HPDE6-E6E7 (cell line): ENCODE results near the gene TPRN.

Experiments
- DNase-seq: peaks from one replicate; pipeline ENCODE4 v3.0.0; 2011; ENCODE audit warnings: missing footprints; ENCODE audit errors: extremely low spot score

Gene TPRN

GRCh38 chr9:137236238-137236935 lies 35.8 kb upstream of the TPRN start:
- peak; percentile 85 for DNase-seq

- no peak for DNase-seq
These were observed 35.1 kb upstream of the TPRN start for GRCh38 chr9:137235424-137236237.

- no peak for DNase-seq
These were observed 34.4 kb upstream of the TPRN start for GRCh38 chr9:137234758-137235423.

GRCh38 chr9:137234055-137234697 lies 33.6 kb upstream of the TPRN start:
- DNase-seq = no peak

GRCh38 chr9:137233143-137233980 lies 32.8 kb upstream of the TPRN start:
- no peak for DNase-seq

GRCh38 chr9:137232510-137232909 lies 32.0 kb upstream of the TPRN start:
- no peak for DNase-seq

GRCh38 chr9:137232101-137232500 lies 31.6 kb upstream of the TPRN start:
- DNase-seq = no peak

GRCh38 chr9:137231372-137232039 lies 31.0 kb upstream of the TPRN start:
- no peak for DNase-seq

GRCh38 chr9:137230705-137231371 lies 30.3 kb upstream of the TPRN start, which contains the start of gene SLC34A3:
Gene SLC34A3, plus strand, starts transcription at chr9:137230901. Its CDS starts 802 bp downstream, at chr9:137231703.
- no peak for DNase-seq

- no peak for DNase-seq
These were observed 29.6 kb upstream of the TPRN start for GRCh38 chr9:137229903-137230704.

GRCh38 chr9:137228968-137229896 lies 28.7 kb upstream of the TPRN start:
- DNase-seq = no peak

GRCh38 chr9:137228506-137228967 lies 28.0 kb upstream of the TPRN start:
- no peak for DNase-seq

GRCh38 chr9:137227853-137228505 lies 27.4 kb upstream of the TPRN start:
- DNase-seq = no peak

GRCh38 chr9:137227054-137227852 lies 26.7 kb upstream of the TPRN start, which contains the start of gene RNF224:
Gene RNF224, plus strand, starts transcription at chr9:137227502. Its CDS starts 834 bp downstream, at chr9:137228336.
- peak; percentile 87 for DNase-seq

- DNase-seq = peak; percentile 72
These were observed 26.0 kb upstream of the TPRN start for GRCh38 chr9:137226338-137227053.
